A549 (cell line): ENCODE results near the gene DPP10.

Source experiments
- ATOH8 ChIP-seq: fragments of 250-450 bp; sonication (Bioruptor Pico); IDR thresholded peaks from 2 replicates; pipeline ENCODE4 v1.5.0; 2020; ENCODE audit warnings: low read depth, mild to moderate bottlenecking, moderate library complexity
- CHD2 ChIP-seq: fragments of 150-350 bp; IDR thresholded peaks from 2 replicates; pipeline ENCODE4 v1.6.1; 2014; ENCODE audit warnings: low read length; ENCODE audit not compliant: partially characterized antibody
- CTCF ChIP-seq: fragments of >200 bp; sonication (Bioruptor Twin); formaldehyde crosslinking; IDR thresholded peaks from 3 replicates; pipeline ENCODE4 v1.5.1; 2016
- MAFK ChIP-seq: fragments of 450-650 bp; IDR thresholded peaks from 2 replicates; pipeline ENCODE4 v1.6.1; 2014; ENCODE audit not compliant: partially characterized antibody
- POLR2AphosphoS2 ChIP-seq: conservative IDR thresholded peaks from 2 replicates; pipeline ENCODE4 v1.6.1; 2012; ENCODE audit warnings: low read length, improper control_type of control experiment, inconsistent platforms
- RFX5 ChIP-seq: fragments of 450-650 bp; IDR thresholded peaks from 2 replicates; pipeline ENCODE4 v1.7.1; 2014; ENCODE audit warnings: antibody characterized with exemption, mild to moderate bottlenecking, moderate library complexity
- RNF2 ChIP-seq: fragments of 200-600 bp; sonication (generic); IDR thresholded peaks from 2 replicates; pipeline ENCODE4 v1.6.1; 2016; ENCODE audit warnings: low read depth, mild to moderate bottlenecking, antibody characterized with exemption, moderate library complexity, borderline replicate concordance
- ZFP36 ChIP-seq: fragments of 450-650 bp; IDR thresholded peaks from 2 replicates; pipeline ENCODE4 v1.6.1; 2014; ENCODE audit warnings: borderline replicate concordance; ENCODE audit not compliant: partially characterized antibody

GRCh38 chr2:114577657-114578056 is 135.2 kb downstream of the DPP10 start:
- TF ChIP-seq RFX5 (no peak), CHD2 (no peak), CTCF (no peak), ZFP36 (no peak), RNF2 (no peak), POLR2AphosphoS2 (no peak), ATOH8 (CRISPR knock-in tag) (no peak), MAFK (no peak)
